Adrenal gland (tissue), 5 donors: ENCODE data around the gene EDNRA.

Experiments
- CTCF ChIP-seq, 6 experiments: fragments of 450-650 bp in 4 of 6; fragments of 200-600 bp in 2 of 6; sonication (generic) in 1 of 6; IDR thresholded peaks; 1 replicate in 5 of 6; 2 replicates in 1 of 6; pipeline versions ENCODE4 v1.5.1 to v1.8.0; 2016 to 2021; ENCODE audit warnings: antibody characterized with exemption in 6 of 6, mild to moderate bottlenecking in 2 of 6, moderate library complexity in 1 of 6
- POLR2A ChIP-seq, 2 donors: fragments of 450-650 bp; IDR thresholded peaks; one replicate each; pipeline ENCODE4 v1.6.1; 2017; ENCODE audit warnings: antibody characterized with exemption in 2 of 2, mild to moderate bottlenecking in 2 of 2, moderate library complexity in 1 of 2
- donor health status: DM: no; HTN: no; CAD: no.

DNA sequence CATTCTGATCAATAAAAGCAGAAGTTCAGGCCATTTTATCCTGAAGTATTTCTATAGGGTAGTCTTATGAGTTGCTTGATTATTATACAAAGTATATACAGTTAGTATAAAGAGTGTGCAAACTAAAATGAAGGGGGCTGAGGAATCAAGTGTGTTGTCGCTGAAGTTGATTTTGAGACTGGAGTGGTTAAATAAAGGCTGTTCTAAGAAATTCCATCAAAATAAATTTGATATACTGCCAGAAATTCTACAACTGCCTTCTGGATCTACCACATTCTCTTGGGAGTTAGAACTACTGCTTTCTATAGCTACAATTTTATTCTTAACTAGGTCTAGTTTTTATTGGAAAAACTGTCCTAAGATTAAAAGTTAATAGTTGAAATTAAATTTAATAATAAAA is 12.4 kb downstream of the EDNRA start:
- TF ChIP-seq CTCF (IDR thresholded peaks at IDR 0.05) (no peak), POLR2A (IDR thresholded peaks at IDR 0.05) (no peak)
